HTR-8/SVneo (cell line): Measurements from ENCODE around the gene NHSL2.
A peak's percentile ranks its signal among the peaks of the same experiment; 100 is the strongest.
"Not testable (repeated sequence)": the region's sequence is repeated elsewhere in the genome, so short reads cannot be mapped to it uniquely, and the experiment has no call there.

Experiments
- DNase-seq: peaks from one replicate; pipeline ENCODE4 v3.0.0; 2011; ENCODE audit warnings: low spot score, mixed read lengths; ENCODE audit not compliant: insufficient read length
- FAIRE-seq: peaks from 2 replicates; lab custom pipeline; 2011; peaks lifted over from hg19 to GRCh38; lab: Jason Lieb, UNC

Gene NHSL2

DNA sequence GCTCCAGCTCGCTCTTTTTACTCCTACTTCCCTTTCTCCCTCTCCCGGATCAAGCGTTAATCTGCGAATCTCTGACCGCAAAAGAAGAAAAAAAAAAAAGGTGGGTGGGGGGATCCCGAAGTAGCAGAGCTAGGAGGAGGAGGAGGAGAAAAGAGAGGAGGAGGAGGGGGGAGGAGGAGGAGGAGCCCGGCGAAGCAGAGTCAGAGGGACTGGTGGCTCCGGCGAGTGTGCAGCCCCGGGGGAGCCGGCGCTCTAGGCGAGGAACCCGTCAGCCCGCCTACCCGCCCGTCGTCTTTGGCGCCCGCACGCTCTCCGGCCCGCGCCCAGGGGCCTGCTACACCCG lies at the start of gene NHSL2:
Gene NHSL2 (plus strand): TSS at position 203 of the 343 bp plus-strand sequence.
- FAIRE-seq (peak; percentile 60), DNase-seq (peak; percentile 45)

DNA sequence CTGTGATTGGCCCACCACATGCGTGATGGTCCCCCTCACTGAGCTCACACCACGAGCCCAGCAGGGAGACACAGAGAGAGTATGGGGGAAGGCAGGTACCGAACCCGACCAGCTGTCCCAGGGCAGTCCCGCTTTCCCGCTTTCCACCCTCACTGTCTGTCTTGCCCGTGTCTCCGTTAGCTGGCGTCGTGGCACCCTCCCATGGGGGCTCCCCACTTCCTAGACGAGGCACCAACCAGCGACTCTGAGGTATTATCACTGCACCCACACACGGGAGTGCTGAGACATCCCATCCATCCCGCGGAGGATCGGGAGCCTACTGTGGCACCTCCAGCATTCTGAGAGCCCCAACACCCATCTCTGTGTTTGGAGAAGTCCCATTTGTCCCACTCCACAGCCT lies 43.0 kb upstream of the NHSL2 start:
- FAIRE-seq = no peak
- DNase-seq = no peak

DNA sequence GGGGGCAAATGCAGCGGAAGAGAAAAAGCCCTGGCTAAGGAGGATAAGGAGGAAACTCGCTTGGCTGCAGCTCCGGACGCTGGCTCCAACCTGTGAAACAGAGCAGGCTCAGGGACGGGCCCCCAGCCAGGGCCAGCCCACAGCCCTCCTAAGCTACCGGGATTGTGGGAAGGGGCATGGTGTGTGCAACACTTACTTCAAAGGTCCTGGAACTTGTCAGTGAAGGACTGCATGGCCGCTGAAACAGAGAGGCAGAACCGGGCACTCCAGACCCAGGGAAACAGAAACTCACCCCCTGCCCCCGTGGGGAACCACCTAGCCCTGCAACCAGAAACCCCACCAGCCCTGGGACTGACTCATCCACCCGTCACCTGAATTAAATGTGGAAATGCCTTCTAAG lies 41.1 kb upstream of the NHSL2 start:
- not testable (repeated sequence) for DNase-seq, FAIRE-seq

DNA sequence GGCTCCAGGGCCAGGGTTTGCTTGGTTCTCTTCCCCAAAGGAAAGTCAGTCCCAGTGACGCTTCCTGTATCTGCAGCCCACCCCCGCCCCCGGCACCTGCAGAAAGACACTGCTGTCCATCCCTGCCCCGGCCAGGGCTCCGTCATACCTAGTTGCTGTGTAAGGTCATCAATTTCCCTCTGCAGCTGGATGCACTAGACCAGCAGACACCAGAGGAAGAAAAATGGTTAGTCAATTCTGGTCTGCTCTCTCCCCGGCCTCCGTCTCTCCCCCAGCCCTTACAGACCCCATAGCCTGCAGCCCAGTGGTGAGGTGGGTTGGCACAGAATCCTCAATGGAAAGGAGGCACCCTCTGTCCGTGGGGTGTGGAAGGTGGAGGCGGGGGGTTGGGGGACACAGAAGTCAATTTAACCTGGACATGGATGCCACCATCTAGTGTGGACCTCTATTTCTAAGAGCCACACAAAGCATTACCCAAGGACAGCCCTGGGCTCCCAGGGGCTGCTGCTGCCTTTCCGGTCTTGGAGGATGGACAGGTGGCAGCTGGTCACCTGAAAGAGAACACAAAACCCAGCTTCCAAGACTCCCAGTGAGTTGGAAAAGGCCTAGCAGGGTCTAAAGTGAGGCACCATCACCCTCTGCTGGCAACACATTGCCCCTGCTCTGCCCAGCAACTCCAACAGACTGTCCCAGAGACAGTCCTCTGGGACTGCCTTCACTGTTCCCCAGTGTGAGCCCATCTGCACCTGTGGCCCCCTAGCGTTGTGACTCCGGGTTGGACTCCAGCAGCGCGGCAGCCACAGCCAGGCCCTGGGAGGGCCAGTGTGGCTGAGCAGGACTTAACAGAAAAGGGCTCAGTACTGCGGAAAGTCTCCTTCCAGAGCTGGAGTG lies 40.2 kb upstream of the NHSL2 start:
- peak; percentile 91 for FAIRE-seq
- DNase-seq = peak; percentile 41

DNA sequence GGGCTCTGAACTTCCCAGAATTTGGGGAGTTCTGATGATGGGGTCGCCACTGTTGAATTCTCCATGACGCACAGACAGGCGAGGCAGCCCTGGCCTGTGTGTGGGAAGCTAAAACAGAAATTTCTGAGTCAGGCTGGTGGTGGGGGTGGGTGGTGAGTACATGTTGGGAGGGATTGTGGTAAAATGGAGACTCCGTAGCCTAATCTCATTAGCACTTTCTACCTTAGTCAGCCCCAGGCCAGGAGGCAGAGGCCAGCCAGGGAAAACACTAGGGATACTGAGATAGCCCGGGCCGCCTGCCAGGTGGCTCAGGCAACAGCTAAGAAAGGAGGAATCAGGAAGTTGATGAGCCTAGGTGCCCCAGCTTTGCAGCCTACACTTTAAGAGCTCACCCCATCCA lies 39.3 kb upstream of the NHSL2 start:
- no peak for DNase-seq
- FAIRE-seq = no peak

DNA sequence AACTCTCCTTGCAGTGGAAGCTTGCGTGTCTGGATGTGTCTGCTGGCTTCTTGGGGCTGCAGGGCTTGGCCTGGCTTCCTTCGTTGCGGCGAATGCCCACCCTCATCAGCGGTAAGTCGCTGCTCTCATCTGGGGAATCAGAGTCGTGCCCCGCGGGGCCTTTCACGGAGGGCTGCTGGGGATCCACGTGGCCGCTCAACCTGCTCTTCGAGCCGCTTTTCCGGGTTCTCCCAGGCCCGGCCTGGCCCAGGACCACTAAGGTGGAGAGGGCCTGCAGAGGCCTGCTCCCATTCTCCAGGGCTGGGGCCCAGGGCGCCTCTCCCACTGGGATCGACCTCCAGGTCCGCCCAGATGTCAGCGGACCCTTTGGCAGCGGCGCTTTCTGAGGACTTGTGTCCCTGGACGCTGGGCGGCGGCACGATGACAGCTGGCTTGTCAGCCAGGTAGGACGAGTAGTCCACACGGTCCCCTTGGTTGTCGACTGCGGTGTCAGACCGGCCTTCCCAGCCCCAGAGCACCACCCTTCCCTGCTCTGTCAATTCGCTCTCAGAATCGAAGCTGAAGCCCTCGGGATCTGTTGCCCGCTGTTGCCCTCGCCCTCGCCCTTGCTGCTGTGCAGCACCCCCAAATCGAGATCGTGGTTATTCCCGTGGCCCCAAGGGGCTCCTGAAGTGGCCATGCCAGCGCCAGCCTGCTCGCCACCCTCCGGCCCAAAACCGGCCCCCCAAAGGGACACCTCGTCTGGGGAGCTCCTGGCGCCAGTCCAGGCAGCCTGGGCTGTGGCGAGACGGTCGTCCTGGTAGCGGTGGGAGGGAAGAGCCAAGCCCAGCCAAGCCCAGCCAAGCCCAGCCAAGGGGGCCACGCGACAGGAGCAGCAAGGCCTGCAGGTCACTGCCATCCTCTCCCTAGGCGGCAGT lies 37.8 kb upstream of the NHSL2 start:
- DNase-seq (no peak), FAIRE-seq (no peak)

DNA sequence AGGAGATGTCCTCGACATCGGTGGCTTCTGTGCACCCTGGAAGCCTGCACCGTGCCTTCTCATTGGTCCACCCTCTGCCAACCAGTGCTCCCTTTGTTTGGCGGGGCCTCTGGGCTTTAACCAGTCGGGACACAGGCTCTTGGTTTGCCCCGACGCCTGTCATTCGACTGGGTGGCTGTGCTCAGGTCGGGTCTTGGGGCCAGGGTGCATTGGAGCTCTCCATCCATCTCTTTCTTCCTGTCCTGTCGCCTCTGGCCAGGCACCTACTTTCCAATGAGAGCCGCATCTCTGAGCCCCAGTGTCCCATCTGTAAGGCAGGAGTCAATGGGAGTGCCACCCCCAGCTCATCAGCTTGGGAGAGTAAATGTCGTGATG lies 37.2 kb upstream of the NHSL2 start:
- DNase-seq = no peak
- no peak for FAIRE-seq

DNA sequence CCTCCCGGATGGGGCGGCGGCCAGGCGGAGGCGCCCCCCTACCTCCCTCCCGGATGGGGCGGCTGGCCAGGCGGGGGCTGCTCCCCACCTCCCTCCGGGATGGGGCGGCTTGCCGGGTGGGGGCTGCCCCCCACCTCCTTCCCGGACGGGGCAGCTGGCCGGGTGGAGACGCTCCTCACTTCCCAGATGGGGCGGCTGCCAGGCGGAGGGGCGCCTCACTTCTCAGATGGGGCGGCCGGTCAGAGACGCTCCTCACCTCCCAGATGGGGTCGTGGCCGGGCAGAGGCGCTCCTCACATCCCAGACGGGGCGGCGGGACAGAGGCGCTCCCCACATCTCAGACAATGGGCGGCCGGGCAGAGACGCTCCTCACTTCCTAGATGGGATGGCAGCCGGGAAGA lies 33.8 kb upstream of the NHSL2 start:
- DNase-seq, FAIRE-seq: not testable (repeated sequence)

DNA sequence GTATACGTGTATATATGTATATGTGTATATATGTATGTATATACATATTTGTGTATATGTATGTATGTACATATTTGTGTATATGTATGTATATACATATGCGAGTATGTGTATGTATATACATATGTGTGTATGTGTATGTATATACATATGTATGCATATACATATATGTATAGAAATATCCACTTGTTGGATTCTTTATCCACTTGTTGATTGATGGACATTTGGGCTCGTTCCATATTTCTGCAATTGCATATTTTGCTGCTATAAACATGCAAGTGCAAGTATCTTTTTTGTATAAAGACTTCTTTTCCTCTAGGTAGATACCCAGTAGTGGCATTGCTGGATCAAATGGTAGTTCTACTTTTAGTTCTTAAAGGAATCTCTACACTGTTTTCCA lies 25.5 kb upstream of the NHSL2 start:
- FAIRE-seq (no peak), DNase-seq (no peak)

DNA sequence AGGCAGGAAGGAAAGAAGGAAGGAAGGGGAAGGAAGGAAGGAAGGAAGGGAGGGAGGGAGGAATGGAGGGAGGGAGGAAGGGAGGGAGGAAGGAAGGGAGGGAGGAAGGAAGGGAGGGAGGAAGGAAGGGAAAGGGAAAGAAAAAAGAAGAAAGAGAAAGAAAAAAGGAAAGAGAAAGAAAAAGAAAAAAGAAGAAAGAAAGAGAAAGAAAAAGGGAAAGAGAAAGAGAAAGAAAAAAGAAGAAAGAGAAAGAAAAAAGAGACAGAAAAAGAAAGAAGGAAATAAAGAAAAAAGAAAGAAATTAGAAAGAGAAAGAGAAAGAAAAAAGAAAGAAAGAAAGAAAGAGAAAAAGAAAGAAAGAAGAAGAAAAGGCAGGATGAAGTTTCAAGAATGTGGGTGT lies 15.0 kb upstream of the NHSL2 start:
- FAIRE-seq = no peak
- DNase-seq = no peak

DNA sequence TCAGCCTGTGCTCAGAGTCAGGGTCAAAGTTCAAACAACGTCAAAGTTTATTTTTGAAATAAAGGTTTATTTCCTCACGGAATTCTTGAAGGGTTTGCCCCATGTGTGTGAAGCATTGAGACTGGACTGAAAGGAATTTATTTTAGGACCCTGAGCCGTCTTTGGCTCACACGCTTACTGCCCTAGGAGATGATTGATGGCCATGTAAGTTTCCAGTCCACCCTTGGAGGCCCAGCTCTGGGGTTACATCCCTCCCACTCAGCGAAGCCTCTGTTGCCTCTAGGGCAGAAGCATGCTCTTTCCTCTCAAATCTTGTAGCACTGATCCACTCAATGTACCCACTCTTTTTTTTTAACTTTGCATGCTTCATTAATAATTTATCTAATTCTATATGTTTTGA lies 4.5 kb upstream of the NHSL2 start:
- FAIRE-seq = no peak
- DNase-seq = no peak

DNA sequence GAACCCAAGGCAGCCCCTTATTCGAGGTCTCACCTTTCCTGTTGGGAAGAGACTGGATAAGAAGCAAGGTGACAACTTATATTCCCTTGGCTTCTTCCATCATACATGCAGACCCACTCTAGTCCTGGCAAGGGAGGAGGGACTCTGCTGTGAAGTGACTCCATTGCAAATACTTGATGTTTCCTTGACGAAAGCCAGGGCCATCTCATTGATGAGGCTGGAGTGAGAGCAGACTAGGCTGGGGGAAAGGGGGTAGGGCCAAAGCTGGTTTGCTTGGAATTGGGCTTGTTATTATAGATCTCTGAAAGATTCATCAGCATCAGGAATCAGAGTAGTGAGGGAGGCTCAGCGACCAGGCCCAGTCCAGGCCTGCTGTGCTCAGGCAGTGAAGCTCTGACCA lies 2.3 kb upstream of the NHSL2 start:
- FAIRE-seq = no peak
- DNase-seq = no peak

DNA sequence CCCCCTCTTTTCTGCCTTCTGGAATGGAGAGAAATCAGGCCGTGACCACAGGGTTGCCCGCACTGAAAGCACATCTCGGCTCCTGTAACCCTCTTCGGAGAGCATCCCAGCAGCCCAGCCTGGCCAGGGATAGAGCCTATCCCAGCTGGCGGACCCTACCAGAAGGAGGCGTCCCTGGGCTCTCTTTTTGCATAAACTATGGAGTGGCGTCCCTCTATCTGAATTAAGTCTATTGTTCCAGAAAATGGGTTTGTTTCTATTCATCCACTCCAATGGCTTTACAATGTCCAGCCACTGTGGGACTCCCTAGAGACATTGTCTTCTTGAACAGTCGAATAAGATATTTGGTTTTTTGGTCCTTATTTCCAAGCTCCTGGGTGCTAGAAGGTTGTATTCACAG lies 689 bp upstream of the NHSL2 start:
- DNase-seq (peak; percentile 45), FAIRE-seq (peak; percentile 77)

DNA sequence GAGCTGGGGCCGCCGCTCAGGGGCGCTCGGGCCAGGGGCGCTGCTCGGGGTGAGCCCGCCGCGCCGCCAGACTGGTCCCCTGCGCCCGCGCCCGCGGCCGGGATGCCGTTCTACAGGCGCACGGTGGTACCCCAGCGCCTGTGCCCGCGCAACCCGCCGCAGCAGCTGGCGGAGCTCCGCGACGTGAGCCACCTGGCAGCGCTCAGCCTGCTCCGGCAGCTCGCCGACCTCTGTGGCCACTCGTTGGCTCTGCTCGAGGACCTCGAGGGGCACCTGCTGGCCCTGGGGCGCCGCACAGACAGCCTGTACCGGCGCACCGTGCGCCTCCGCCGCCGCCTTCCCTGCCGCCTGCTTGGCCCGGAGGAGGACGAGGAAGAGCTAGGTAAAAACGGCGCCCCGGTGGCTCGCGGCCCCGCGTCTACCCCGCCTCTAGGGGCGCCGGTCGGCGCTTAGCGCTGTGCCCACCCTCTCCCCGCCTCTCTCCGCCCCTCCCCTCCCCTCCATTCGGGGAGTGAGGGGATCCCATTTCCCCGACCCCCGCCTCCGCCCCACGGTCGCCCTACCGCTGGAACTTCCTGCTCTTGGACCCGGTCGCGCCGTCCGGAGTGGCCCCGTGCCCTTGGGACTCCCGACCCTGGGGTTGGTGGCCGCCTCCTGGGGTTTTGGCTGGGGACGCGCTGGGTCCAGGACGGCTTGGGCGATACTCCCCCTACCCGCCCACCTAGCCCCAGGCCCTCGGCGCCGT lies 513 bp downstream of the NHSL2 start:
- peak; percentile 55 for DNase-seq
- peak; percentile 81 for FAIRE-seq

DNA sequence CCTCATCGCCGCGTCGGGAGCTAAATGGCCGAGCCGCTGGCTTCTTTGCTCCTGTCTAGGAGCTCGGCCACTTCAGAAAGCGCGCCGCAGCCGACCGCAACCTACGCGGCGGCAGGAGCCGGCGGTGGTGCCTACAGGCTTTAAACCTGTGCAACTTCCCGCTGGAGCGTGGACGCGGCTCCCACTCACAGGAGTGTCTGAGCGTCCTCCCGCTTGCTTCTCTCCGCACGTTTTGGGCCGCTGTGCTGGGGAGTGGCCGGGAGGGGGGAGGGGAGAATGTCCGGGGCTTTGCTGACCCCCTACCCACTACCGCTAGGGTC lies 1.0 kb downstream of the NHSL2 start:
- DNase-seq = no peak
- FAIRE-seq = peak; percentile 82

DNA sequence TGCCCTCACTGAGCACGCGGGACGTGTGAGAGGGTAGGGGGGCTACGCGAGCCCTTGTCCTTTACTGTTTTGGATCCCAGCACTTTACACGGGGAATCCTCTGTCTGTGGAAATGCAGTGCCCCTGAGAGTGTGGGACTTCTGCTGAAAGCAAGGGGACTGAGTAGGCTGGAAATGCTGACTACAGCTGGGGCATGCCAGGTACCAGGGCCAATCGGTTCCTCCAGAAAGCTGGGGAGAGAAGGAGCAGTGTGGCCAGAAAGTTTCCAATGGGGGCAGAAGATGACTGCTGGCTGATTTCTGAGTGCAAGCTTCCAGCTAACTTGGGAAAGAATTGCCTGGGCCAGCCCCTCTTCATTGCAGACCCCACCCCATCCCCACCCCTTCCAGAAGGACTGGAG lies 1.5 kb downstream of the NHSL2 start:
- DNase-seq (no peak), FAIRE-seq (peak; percentile 4)

DNA sequence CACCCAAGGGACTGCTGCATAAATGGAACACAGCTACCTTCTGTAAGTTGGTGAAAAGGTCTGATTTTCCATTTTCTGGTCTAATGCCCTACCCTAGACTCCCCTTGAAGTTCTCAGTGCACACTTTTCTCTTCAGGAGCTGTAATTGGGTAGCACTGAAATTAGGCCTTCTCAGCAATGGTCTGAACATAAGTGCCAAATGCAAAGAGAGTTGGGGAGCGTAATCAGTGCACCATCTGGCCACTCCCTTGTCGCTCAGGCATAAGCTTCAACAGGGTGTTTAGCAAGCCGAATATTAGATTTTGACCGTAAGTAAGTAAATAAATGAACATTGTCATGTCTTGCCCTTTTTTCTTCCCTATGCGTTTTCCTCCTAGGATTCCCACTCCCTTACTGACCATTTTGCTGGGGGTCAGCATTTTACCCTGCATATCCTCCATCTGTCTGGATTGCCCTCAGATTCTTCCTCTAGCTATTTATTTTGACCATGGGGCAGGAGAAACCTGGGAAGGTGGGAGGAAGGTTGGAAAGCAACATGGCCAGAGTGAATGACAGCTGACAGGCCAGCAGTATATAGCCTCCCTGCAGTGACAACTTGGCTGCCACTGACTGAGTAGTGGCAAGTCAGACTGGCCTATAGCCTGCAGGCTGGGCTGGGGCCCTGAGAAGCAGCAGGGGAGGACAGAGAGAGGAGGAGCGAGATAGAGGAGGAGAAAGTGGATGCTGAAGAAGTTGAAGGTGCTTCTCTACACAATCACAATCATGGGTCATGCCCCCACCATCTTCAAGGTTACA lies 2.7 kb downstream of the NHSL2 start:
- DNase-seq = no peak
- peak; percentile 28 for FAIRE-seq

DNA sequence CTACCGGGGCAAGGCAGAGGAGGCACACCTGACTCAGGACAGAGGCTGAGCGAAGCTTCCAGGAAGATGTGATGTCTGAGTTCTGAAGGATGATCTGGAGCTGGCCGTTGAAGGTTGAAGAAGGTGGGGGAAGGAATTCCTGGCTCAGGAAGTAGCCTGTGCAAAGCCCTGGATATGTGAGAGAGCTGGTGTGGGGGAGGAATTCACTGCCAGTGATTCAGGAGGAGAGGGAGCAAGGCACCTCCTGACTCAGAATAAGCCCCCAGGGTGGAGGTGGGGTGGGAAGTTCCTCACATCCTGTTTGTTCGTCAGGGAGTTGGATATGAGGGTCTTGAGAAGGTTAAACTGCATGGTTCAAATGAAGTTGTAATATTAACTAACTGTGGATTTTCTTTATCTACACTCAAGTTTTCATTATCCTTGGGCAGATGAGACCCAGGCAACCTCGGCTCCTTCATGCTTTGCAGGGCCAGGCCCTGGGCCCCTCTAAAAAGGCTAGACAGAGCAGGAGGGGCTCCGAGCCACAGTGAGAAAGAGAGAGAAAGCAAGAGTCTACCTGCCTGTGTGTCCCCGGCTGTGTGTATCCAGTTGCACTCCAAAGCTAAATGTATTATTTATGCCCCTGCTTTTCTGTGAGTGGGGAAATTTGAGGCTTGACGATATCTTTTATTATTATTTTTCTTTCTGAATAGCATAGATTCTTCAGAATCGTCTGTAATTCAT lies 7.1 kb downstream of the NHSL2 start:
- DNase-seq (peak; percentile 88), FAIRE-seq (peak; percentile 95)

DNA sequence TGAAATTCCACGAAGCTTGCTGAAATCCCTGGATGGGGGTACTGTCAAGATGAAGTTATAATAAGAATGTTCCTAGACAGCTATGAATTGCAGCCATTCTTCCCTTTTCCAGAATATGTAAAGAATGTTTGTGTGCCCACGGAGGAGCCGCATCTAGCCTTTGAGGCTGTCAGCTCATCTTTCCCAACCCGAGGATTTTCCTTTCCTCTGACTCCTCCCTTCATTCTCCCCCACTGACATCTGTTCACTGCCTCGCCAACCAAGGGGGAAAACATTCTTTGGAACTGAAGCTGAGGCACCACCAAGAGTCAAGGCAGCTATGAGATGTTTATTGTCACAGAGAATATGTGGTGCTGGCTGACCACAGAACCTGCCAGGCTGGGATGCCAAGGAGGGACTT lies 8.8 kb downstream of the NHSL2 start:
- peak; percentile 98 for FAIRE-seq
- DNase-seq = peak; percentile 63
